Hepatocyte (in vitro differentiated cells): Measurements from ENCODE around the gene COTL1. TPM values are rescaled to one million over a fixed set of nuclear protein-coding genes. Genes with fewer than 3 reads are reported as not detected.
"Not testable (repeated sequence)": the region's sequence is repeated elsewhere in the genome, so short reads cannot be mapped to it uniquely, and the experiment has no call there.

Source experiments
- DNase-seq: peaks from one replicate; pipeline ENCODE4 v3.0.0-alpha.2; 2016; ENCODE audit warnings: low spot score
- H2AFZ ChIP-seq: fragments of 200-600 bp; sonication (generic); 2 replicates; pipeline ENCODE4 v1.6.0; 2016; ENCODE audit warnings: antibody characterized with exemption, mild to moderate bottlenecking
- H3K27ac ChIP-seq: fragments of 200-600 bp; sonication (generic); 2 replicates; pipeline ENCODE4 v1.5.1; 2016; ENCODE audit warnings: mild to moderate bottlenecking
- H3K27me3 ChIP-seq: fragments of 200-600 bp; sonication (generic); 2 replicates; pipeline ENCODE4 v1.6.1; 2016
- H3K36me3 ChIP-seq: fragments of 200-600 bp; sonication (generic); replicated peaks from 2 replicates; pipeline ENCODE4 v1.5.1; 2016; ENCODE audit warnings: low read depth; ENCODE audit not compliant: insufficient read depth
- H3K4me1 ChIP-seq: fragments of 200-600 bp; sonication (generic); 2 replicates; pipeline ENCODE4 v1.5.1; 2016; ENCODE audit warnings: mild to moderate bottlenecking, moderate library complexity; ENCODE audit not compliant: insufficient read depth
- H3K4me2 ChIP-seq: fragments of 200-600 bp; sonication (generic); 2 replicates; pipeline ENCODE4 v1.6.0; 2016
- H3K4me3 ChIP-seq: fragments of 200-600 bp; sonication (generic); 2 replicates; pipeline ENCODE4 v1.5.1; 2016; ENCODE audit warnings: mild to moderate bottlenecking
- H3K79me2 ChIP-seq: fragments of 200-600 bp; sonication (generic); 2 replicates; pipeline ENCODE4 v1.6.0; 2017; ENCODE audit warnings: mild to moderate bottlenecking
- H3K9me2 ChIP-seq: fragments of 200-600 bp; sonication (generic); replicated peaks from 2 replicates; pipeline ENCODE4 v1.6.0; 2017; ENCODE audit warnings: mild to moderate bottlenecking; ENCODE audit not compliant: insufficient read depth
- H3K9me3 ChIP-seq: fragments of 200-600 bp; sonication (generic); 2 replicates; pipeline ENCODE4 v1.5.1; 2016; ENCODE audit warnings: low read depth, mild to moderate bottlenecking
- H4K20me1 ChIP-seq: fragments of 200-600 bp; sonication (generic); 2 replicates; pipeline ENCODE4 v1.6.0; 2016; ENCODE audit warnings: mild to moderate bottlenecking; ENCODE audit not compliant: insufficient read depth, poor library complexity, severe bottlenecking
- EZH2 ChIP-seq: fragments of 200-600 bp; sonication (generic); IDR thresholded peaks from 2 replicates; pipeline ENCODE4 v1.6.1; 2016; ENCODE audit warnings: antibody characterized with exemption, mild to moderate bottlenecking, borderline replicate concordance
- EZH2phosphoT487 ChIP-seq: fragments of 200-600 bp; sonication (generic); IDR thresholded peaks from one replicate; pipeline ENCODE4 v1.6.1; 2018; ENCODE audit warnings: antibody characterized with exemption, mild to moderate bottlenecking, low read depth, moderate library complexity; ENCODE audit not compliant: unreplicated experiment, severe bottlenecking
- WGBS: methylation state at CpG from one replicate; pipeline ENCODE4 v1.1.6; 2016; ENCODE audit warnings: low lambda C conversion rate; ENCODE audit errors: missing lambda C conversion rate; 5-methylcytosine and 5-hydroxymethylcytosine counted together
- polyA plus RNA-seq: library from polyadenylated mRNA; unstranded; fragments of >200 nt; fragmentation: Nextera tagmentation; extraction: Ambion mirVana; gene quantifications from 2 replicates; pipeline ENCODE4 v1.2.1, GENCODE V29; 2016
- total RNA-seq: library from RNA; depleted of rRNA; stranded (reverse); fragments of >200 nt; gene quantifications from 2 replicates; pipeline ENCODE4 v1.2.3, GENCODE V29; 2014
- TF ChIP-seq, protein P1 (sequence below): fragments of 200-600 bp; sonication (generic); IDR thresholded peaks from 2 replicates; pipeline ENCODE4 v1.5.1; 2016; ENCODE audit warnings: antibody characterized with exemption, mild to moderate bottlenecking; ENCODE audit not compliant: poor library complexity

Gene COTL1
- total and polyA plus RNA-seq, 2 experiments from 2014 or later = 30.1 to 104 TPM

DNA sequence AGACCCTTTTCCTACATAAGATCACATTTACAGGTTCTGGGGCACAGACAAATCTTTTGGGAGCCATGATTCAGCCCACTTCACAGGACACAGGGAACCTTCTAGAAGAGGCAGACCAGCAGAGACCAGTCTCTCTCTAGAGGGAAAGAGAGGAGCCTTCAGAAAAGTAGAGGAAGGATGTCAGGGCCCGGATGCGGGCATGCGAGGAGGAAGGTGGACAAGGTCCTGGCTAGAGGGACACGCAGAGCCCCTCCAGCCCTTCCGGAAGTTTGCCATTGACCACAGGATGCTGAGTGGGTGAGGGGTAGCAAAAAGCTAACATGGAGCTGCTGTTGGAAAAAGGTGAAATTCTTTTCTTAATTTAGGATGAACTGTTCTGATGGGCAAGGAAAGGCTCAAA is 57.6 kb downstream of the COTL1 start:
- H3K79me2 ChIP-seq = no peaks in the 10 kb centered on the region
- no peak overlapping the region for H3K27ac ChIP-seq
- no peak overlapping the region for H3K4me2 ChIP-seq
- no peaks in the 10 kb centered on the region for H3K4me1 ChIP-seq
- H3K9me2 ChIP-seq = no peaks in the 10 kb centered on the region
- WGBS = 97% methylated on average over 5 of the region's 5 CpGs
- H3K36me3 ChIP-seq = no peaks in the 10 kb centered on the region
- no peak for TF ChIP-seq EZH2phosphoT487
- TF ChIP-seq EZH2 = no peak
- TF ChIP-seq, protein P1, sequence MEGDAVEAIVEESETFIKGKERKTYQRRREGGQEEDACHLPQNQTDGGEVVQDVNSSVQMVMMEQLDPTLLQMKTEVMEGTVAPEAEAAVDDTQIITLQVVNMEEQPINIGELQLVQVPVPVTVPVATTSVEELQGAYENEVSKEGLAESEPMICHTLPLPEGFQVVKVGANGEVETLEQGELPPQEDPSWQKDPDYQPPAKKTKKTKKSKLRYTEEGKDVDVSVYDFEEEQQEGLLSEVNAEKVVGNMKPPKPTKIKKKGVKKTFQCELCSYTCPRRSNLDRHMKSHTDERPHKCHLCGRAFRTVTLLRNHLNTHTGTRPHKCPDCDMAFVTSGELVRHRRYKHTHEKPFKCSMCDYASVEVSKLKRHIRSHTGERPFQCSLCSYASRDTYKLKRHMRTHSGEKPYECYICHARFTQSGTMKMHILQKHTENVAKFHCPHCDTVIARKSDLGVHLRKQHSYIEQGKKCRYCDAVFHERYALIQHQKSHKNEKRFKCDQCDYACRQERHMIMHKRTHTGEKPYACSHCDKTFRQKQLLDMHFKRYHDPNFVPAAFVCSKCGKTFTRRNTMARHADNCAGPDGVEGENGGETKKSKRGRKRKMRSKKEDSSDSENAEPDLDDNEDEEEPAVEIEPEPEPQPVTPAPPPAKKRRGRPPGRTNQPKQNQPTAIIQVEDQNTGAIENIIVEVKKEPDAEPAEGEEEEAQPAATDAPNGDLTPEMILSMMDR = no peak
- no peak for DNase-seq
- no peaks in the 10 kb centered on the region for H3K9me3 ChIP-seq
- no peak overlapping the region for H3K4me3 ChIP-seq
- no peaks in the 10 kb centered on the region for H3K27me3 ChIP-seq
- no peaks in the 10 kb centered on the region for H4K20me1 ChIP-seq
- no peak overlapping the region for H2AFZ ChIP-seq

DNA sequence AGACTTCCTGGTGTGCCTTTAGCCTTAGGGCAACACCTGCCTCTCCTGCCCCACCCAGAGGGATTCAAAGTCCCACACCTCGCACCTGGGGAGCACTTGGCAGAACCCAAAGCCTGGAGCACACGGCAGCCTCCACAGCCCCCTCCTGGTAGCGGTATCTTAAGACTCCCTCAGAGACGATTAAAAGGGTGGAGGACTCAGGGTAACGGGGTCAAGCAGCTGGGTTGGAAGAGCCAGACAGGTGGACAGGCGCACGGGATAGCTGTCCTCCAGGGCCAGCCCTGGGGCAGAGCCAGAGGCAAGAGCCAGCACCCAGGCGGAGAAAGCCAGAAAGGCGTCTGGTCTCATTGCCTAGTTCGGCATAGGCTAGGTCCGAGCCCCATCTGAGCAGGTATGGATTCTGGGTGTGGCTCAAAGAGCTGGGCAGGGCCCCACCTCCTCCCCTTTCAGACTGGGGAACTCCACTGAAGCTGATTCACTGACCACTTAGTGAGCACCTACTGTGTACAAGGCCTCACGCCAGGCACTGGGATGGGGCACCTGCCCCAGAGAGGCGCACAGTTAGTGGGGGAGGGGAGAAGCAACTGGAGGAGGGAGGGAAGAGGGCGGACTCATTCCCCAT is 58.5 kb downstream of the COTL1 start:
- H3K4me3 ChIP-seq = no peak overlapping the region
- H3K36me3 ChIP-seq = no peaks in the 10 kb centered on the region
- H3K79me2 ChIP-seq = no peaks in the 10 kb centered on the region
- DNase-seq = no peak
- no peak overlapping the region for H3K4me2 ChIP-seq
- TF ChIP-seq EZH2phosphoT487 (no peak), EZH2 (no peak)
- TF ChIP-seq, protein P1 = no peak
- no peaks in the 10 kb centered on the region for H3K9me2 ChIP-seq
- H4K20me1 ChIP-seq = no peaks in the 10 kb centered on the region
- no peaks in the 10 kb centered on the region for H3K9me3 ChIP-seq
- 85% methylated on average over 14 of the region's 14 CpGs for WGBS
- no peaks in the 10 kb centered on the region for H3K27me3 ChIP-seq
- H2AFZ ChIP-seq = no peak overlapping the region
- no peaks in the 10 kb centered on the region for H3K4me1 ChIP-seq
- H3K27ac ChIP-seq = no peak overlapping the region

DNA sequence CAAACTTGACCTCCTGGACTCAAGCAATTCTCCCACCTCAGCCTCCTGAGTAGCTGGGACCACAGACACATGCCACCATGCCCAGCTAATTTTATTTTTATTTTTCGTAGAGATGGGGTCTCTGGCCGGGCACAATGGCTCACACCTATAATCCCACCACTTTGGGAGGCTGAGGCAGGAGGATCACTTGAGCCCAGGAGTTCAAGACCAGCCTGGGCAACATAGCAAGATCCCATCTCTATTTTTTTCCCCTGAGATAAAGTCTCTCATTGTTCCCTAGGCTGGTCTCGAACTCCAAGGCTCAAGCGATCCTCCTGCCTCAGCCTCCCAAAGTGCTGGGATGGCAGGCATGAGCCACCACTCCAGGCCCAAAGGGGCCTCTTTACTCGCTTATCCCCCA is 59.0 kb downstream of the COTL1 start:
- not testable (repeated sequence) for H3K4me1 ChIP-seq, H3K9me3 ChIP-seq, H3K4me2 ChIP-seq, H3K27ac ChIP-seq, H3K9me2 ChIP-seq, H3K4me3 ChIP-seq, H4K20me1 ChIP-seq, H3K27me3 ChIP-seq, H3K36me3 ChIP-seq, H2AFZ ChIP-seq, H3K79me2 ChIP-seq, DNase-seq
- WGBS = 94% methylated on average over 5 of the region's 5 CpGs

DNA sequence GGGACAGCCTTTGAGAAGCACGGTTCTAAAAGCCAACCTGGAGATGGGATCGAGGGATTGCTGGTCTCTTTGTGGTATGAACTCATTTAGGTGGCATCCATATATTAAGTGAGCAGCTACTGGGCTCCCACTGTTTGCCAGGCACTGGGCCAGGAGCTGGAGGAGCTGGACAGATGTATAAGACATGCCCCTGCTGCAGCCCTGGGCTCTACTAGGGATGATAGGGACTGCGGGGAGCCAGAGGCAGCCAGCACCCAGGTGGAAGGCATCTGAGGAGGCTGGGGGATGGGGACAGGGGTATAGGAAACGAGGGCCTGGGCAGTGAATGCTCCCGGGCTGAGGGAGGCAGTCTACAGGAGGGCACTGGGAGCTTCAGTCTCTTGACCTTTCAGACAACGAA is 60.4 kb downstream of the COTL1 start:
- TF ChIP-seq EZH2 (no peak), EZH2phosphoT487 (no peak)
- TF ChIP-seq, protein P1 = no peak
- H3K4me1 ChIP-seq = no peaks in the 10 kb centered on the region
- no peak for DNase-seq
- WGBS = 64% methylated on average over 6 of the region's 6 CpGs
- H3K27me3 ChIP-seq = no peaks in the 10 kb centered on the region
- no peak overlapping the region for H3K4me2 ChIP-seq
- H3K27ac ChIP-seq = no peak overlapping the region
- H2AFZ ChIP-seq = no peak overlapping the region
- no peaks in the 10 kb centered on the region for H3K9me3 ChIP-seq
- H3K36me3 ChIP-seq = no peaks in the 10 kb centered on the region
- no peaks in the 10 kb centered on the region for H3K79me2 ChIP-seq
- no peak overlapping the region for H3K4me3 ChIP-seq
- no peaks in the 10 kb centered on the region for H4K20me1 ChIP-seq
- H3K9me2 ChIP-seq = no peaks in the 10 kb centered on the region
